Measurements from ENCODE around the gene TMEM222. TPM values are rescaled to one million over a fixed set of nuclear protein-coding genes. Genes with fewer than 3 reads are reported as not detected.
"Not testable (repeated sequence)": the region's sequence is repeated elsewhere in the genome, so short reads cannot be mapped to it uniquely, and the experiment has no call there.

The TMEM222 gene
- total RNA-seq, 1 donor, result 31.4 TPM

GRCh38 chr1:27383661-27384060, 61.7 kb downstream of the TMEM222 start:
- H3K4me3 ChIP-seq (ENCODE audit: low read depth, low read length), result no peak overlapping the region
- no peak for TF ChIP-seq CTCF (IDR thresholded peaks at IDR 0.05; ENCODE audit: insufficient read depth, low read length)
- no peak for DNase-seq (ENCODE audit: low read depth)

- DNase-seq (ENCODE audit: low read depth); H3K4me3 ChIP-seq (ENCODE audit: low read depth, low read length): not testable (repeated sequence)
Observed at GRCh38 chr1:27384797-27385196, 62.8 kb downstream of the TMEM222 start.

Small RNAs within 50 kb of the gene (small RNA-seq; reads per million reads assigned to genes)
- 0.45 reads per million for gene RNU6-48P

Other genes starting within 250 kb of the TMEM222 start
- gene SLC9A1, start 167.0 kb upstream of the TMEM222 start, total RNA-seq (ENCODE audit: low replicate concordance), result 1.3 and 7.4 TPM in 2 replicates
- 11.0 and 24.7 TPM in 2 replicates for gene WDTC1, start 87.5 kb upstream of the TMEM222 start, total RNA-seq (ENCODE audit: low replicate concordance)
- gene SYTL1, start 19.9 kb downstream of the TMEM222 start, total RNA-seq (ENCODE audit: low replicate concordance), result 0.09 TPM in 1 of 2 replicates, not detected in the other
- 13.0 and 18.2 TPM in 2 replicates for gene MAP3K6, start 44.8 kb downstream of the TMEM222 start, total RNA-seq (ENCODE audit: low replicate concordance)
- not detected in 2 replicates for gene FCN3, start 52.7 kb downstream of the TMEM222 start, total RNA-seq (ENCODE audit: low replicate concordance)
- not detected in 2 replicates for gene CD164L2, start 61.2 kb downstream of the TMEM222 start, total RNA-seq (ENCODE audit: low replicate concordance)
- gene GPR3, start 70.5 kb downstream of the TMEM222 start, total RNA-seq (ENCODE audit: low replicate concordance), result 0.99 TPM in 1 of 2 replicates, not detected in the other
- gene WASF2, start 168.0 kb downstream of the TMEM222 start, total RNA-seq (ENCODE audit: low replicate concordance), result 33.0 and 37.9 TPM in 2 replicates